ENCODE measurements around the gene PLSCR5.

Gene PLSCR5

DNA sequence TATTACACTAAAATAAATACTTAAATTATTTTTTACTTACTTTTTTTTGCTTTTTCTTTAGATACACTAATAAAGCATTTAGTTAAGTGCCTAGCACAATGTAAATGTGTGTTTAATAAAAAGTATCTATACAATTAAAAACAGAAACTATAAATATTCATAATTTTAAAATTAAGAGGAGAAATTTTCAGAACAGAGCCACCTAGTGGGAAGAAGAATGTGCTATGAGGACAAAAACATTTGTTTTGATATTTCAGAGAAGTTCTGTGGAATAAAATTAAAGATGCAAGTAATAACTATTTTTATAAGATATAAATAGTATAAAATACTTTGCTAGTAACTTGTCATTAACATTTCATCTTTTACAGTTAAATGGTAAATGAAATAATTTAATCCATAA, 33.6 kb upstream of the PLSCR5 start:
- H3K4me3 ChIP-seq, result no peak overlapping the region
- no peak overlapping the region for H3K27ac ChIP-seq
- TF ChIP-seq, protein P1, sequence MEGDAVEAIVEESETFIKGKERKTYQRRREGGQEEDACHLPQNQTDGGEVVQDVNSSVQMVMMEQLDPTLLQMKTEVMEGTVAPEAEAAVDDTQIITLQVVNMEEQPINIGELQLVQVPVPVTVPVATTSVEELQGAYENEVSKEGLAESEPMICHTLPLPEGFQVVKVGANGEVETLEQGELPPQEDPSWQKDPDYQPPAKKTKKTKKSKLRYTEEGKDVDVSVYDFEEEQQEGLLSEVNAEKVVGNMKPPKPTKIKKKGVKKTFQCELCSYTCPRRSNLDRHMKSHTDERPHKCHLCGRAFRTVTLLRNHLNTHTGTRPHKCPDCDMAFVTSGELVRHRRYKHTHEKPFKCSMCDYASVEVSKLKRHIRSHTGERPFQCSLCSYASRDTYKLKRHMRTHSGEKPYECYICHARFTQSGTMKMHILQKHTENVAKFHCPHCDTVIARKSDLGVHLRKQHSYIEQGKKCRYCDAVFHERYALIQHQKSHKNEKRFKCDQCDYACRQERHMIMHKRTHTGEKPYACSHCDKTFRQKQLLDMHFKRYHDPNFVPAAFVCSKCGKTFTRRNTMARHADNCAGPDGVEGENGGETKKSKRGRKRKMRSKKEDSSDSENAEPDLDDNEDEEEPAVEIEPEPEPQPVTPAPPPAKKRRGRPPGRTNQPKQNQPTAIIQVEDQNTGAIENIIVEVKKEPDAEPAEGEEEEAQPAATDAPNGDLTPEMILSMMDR (IDR thresholded peaks at IDR 0.05), result no peak
- no peak for DNase-seq (ENCODE audit: low spot score)

DNA sequence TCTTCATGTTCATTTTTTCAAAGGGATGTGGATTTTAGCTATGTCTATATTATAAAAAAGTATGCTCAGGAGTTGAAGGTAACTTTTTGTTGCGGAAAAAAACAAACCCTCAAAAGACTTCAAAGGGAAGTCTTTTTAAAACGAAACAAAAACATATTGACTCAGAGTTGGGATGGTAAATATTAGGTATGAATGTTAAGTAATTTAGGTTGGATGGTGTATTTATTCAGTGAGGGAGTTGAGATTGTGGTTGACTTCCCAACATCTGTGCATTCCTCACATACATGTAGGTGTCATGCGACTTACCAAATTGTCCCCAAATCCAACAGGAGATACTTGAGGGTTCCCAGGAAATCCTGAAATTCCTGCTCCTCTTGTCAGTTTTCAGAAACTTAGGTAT, 32.7 kb upstream of the PLSCR5 start:
- Histone ChIP-seq H3K4me3 (no peak overlapping the region), H3K27ac (no peak overlapping the region)
- TF ChIP-seq, protein P1 (IDR thresholded peaks at IDR 0.05), result no peak
- no peak for DNase-seq (ENCODE audit: low spot score)

DNA sequence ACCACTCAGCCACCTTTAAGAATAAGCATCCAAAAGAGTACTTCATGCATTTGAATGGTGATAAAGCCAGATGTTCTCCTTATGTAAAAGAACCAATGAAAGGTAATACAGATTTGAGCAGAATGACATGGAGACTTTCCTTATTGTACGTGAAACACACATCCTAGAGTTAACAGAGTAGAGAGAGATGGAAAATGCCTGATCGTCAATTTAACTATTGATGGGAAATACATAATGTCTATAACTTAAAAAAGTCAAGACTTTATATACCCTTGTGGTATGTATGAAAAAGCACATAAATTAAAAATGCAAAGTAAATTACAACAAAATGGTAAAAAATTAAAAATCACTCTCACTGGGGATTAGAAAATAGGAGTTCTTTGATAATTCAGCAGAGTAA, 31.7 kb upstream of the PLSCR5 start:
- TF ChIP-seq, protein P1 (IDR thresholded peaks at IDR 0.05), result no peak
- Histone ChIP-seq H3K27ac (no peak overlapping the region), H3K4me3 (no peak overlapping the region)
- no peak for DNase-seq (ENCODE audit: low spot score)

DNA sequence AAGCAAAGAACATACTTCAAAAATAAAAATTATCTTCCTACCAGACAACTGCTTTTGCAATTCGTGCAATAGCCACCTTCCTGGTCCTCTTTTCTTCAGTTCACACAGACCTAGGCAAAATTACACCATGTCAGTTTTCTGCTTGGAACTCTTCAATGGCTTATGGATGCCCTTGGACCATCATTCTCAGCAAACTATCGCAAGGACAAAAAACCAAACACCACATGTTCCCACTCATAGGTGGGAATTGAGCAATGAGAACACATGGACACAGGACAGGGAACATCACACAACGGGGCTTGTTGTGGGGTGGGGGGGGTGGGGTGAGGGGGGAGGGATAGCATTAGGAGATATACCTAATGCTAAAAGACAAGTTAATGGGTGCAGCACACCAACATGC, 29.2 kb upstream of the PLSCR5 start:
- TF ChIP-seq, protein P1 (IDR thresholded peaks at IDR 0.05), result no peak
- no peak for DNase-seq (ENCODE audit: low spot score)
- Histone ChIP-seq H3K4me3 (no peak overlapping the region), H3K27ac (no peak overlapping the region)

DNA sequence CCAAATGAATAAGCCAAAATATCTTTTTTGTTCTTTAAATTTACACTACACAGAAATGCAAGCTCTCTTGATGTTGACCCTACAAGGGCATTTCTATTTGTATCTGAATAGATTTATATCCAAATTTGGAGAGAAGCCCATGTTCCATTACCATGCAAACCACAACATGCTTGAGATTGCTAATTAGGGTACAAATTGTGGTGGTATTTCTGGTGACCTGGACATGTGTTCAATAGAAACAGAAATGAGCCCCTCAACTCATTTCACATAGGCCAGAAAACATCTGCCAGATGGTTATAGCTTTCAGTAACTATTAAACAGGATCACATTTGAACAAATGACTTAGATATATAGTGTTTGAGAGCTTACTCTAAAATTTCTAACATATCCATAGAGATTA, 23.5 kb upstream of the PLSCR5 start:
- no peak for DNase-seq (ENCODE audit: low spot score)
- Histone ChIP-seq H3K4me3 (no peak overlapping the region), H3K27ac (no peak overlapping the region)
- TF ChIP-seq, protein P1 (IDR thresholded peaks at IDR 0.05), result no peak

DNA sequence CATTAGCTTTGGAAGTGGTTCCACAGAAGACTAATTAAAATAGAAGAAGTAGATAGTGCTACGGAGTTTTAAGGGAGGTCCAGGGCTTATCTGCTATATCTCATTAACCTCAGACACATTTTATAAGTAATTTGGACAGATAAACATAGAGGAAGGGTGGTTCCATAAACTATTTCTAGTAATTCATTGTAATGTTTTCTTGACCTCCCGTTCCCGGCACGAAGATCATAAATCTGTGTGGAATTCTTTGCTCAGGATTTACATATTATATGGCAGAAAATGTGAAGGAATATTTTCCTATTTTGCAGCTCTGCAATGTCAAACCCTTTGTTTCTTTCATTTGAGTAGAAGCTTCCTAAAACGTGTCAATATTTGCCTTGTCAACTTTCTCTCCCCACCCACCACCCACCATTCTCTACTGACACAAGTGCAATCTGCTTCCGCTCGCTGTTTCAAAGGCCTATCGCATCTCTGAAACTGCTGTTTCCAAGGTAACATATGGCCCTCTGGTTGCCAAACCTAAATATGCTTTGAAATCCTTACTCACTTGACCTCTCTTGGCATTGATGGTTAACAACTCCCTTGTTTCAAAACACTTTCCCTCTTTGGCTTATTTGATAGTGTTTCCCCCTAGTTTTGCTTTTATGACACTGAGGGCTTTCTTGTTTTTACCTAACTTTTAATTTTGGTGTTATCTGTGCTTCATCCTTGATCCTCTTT, 21.4 kb upstream of the PLSCR5 start:
- TF ChIP-seq, protein P1 (IDR thresholded peaks at IDR 0.05), result no peak
- no peak overlapping the region for H3K4me3 ChIP-seq
- DNase-seq (ENCODE audit: low spot score), result no peak
- H3K27ac ChIP-seq, result no peak overlapping the region

DNA sequence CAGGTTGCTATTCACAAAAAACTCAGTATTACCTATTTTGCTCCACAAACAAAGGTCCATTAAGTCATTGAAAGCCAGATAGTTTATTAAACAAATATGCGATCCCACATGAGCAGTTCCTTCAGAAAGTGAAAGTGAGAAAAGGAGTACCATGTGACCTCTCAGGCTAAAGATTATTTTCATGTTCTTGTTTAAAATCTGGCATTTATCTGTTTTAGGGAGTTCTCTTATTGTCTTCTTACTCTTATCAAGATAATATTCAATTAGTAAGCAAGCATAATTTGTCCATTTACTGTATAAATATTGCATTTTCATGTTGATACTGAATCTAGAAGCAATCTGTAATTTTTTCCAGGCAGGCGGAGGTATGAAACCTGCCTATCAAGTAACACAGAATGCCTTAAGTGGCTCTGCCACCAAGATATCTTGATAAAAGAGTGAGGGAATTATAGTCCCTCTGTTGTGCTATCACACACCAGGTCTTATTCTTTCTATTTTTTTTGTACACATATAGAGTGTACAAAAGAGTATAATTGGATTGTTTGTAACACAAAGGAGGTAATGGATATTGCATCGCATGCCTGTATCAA, 20.1 kb upstream of the PLSCR5 start:
- H3K27ac ChIP-seq, result no peak overlapping the region
- TF ChIP-seq, protein P1 (IDR thresholded peaks at IDR 0.05), result no peak
- H3K4me3 ChIP-seq, result peak overlapping the region; percentile 43
- no peak for DNase-seq (ENCODE audit: low spot score)
